GM19452 (cell line): ENCODE measurements around the gene MYO7A.

Source experiments
- ATAC-seq: cut with Tn5 transposase; IDR thresholded peaks from one replicate; pipeline ENCODE4 v1.9.1; 2021; ENCODE audit not compliant: unreplicated experiment

Gene MYO7A

DNA sequence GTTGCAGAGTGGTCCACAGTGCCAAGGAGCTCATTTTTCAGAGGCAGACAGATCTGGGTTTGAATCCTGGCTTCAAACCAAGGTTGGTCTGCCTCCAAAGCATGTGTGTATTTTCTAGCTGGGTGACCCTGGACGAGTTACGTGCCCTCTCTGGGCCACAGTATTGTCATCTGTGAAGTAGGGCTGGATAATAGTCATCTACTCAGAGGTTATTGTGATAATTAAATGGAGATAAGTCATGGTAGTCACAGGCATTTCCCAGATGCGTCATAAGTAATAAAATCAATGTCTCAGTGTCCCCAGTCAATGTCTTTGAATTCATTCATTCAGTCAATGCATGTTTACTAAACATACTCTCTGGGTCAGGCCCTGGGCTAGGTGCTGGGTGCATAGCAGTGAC is 16.8 kb upstream of the MYO7A start:
- no peak for ATAC-seq

DNA sequence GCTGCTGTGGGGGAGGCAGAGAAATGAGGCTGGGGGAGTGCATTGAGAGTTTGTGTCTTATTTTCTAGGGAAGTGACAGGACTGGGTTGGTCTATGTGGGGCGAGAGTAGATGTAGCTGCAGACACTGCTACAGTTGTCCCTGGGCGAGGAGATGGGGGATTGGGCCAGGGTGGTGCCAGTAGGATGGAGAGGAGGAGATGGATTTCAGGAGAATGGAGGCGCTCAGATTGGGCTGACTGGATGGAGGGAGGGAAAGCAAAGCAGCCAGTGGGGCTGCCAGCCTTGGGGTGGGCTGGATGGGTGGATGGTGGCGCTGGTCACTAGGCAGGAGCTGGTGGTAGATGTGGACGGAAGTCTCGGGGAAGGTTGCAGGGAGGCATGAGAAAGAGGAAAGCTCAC is 16.1 kb upstream of the MYO7A start:
- ATAC-seq = no peak

DNA sequence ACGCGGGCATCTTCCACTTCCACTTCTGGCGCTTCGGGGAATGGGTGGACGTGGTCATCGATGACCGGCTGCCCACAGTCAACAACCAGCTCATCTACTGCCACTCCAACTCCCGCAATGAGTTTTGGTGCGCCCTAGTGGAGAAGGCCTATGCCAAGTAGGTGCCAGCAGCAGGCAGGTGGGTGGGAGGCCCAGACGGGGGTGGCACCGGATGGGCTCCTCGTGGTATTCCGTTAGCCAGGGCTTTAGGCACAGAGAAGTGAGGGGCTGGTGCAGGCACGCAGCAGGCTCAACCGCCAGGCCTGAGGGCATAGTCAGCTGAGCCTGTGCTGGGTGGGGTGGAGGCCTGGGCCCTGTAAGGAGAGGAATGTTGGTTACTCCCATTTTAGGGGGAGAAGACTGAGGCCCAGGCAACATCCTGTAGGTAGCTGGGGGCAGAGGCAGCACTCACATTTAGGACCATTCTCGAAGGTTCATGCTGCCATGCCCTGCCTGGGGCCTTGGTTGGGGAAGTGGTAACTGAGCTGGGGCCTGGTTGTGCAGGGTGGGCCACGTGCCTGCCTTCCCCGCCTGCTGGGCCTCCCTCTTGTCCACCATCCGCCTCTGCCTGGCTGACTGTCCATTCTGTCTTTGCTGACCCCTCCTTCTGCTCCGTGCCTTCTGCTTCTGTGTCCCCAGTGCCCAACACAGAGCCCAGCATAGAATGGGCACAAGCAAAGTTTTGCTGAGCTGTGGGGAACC is 15.2 kb upstream of the MYO7A start:
- no peak for ATAC-seq

DNA sequence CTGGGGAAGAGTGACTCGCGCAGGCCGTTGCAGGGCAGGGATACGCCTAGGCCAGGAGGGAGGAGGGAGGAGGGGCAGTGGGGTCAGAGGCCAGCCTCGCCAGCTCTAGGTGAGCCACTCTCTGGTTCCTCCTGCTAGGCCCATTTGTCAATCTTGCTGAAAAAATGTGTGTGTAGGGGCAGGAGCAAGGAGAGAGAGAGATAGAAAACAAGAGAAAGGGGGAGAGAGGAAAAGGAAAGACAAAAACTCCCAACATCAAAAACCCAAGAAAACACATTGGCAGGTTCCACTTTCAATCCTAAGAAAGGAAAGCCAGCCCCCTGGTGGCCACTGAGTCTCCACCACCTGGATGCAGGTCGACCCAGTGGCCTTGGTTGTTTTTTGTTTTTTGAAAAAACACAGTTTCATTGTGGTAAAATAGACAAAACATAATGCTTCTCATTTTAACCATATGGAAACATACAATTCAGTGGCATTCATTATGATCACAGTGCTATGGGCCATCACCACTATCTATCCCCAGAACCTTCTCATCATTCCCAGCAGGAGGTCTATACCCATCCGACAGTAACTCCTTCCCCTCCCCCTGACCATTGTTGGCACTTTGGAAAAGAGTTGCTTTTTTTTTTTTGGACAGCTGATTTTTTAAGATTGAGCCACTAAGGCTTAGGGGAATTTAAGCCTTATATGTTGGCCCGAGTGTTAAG is 14.5 kb upstream of the MYO7A start:
- no peak for ATAC-seq

DNA sequence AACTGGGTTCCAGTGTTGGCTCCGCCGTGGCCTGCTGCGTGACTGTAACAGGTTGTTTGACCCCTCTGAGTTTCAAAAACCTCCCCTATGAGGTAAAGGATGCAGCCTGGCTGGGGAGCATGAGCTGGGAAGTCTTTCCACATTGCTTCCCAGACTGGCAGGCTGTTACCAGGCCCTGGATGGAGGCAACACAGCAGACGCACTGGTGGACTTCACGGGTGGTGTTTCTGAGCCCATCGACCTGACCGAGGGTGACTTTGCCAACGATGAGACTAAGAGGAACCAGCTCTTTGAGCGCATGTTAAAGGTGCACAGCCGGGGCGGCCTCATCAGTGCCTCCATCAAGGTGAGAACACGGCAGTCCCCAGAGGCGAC is 14.0 kb upstream of the MYO7A start:
- ATAC-seq = no peak

DNA sequence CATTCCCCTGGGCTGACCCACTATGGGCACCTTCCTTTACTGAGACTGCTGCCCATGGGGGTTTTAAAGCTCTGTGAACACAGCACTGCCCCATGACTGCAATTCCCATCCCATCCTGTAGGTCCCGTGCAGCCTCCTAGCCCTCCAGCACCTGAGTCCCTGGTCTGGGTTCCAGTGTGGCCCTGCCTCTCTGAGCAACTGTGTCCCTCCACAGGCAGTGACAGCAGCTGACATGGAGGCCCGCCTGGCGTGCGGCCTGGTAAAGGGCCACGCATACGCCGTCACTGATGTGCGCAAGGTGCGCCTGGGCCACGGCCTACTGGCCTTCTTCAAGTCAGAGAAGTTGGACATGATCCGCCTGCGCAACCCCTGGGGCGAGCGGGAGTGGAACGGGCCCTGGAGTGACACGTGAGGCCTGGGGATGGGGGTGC is 12.8 kb upstream of the MYO7A start:
- ATAC-seq = no peak

DNA sequence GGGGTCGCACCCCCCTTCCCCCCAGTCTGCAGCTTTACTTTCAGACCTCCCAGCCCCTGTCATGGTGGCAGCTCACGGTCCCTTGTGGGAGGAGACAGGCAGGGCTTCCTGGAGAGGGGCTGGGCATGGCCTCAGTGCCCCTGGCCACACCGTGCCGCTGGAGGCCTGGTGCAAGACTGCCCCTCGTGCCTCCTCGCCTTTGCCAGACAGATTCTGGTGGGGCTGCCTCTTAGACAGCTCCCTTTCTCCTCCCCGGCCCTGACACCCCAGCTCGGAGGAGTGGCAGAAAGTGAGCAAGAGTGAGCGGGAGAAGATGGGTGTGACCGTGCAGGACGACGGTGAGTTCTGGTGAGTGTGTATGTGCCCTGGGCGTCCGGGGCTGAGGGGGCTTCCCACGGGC is 12.1 kb upstream of the MYO7A start:
- no peak for ATAC-seq

DNA sequence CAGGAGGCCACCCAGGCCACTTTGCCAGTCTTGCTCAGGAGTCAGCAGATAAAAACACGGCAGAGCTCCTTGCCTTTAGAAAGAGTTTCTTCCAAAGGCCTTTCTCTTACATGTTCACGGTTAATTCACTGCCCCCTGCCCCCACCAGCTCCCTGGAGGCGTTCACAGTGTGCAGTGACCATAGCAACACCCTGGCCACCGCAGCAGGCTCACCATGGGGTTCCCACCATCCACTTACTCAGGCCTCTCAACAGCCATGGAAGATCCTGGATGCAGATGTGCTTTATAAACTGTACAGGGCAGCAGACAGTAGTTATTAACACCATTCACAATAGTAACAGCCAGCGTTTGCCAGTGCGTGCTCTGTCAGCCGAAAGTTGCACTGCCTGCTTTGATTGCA is 10.6 kb upstream of the MYO7A start:
- no peak for ATAC-seq

DNA sequence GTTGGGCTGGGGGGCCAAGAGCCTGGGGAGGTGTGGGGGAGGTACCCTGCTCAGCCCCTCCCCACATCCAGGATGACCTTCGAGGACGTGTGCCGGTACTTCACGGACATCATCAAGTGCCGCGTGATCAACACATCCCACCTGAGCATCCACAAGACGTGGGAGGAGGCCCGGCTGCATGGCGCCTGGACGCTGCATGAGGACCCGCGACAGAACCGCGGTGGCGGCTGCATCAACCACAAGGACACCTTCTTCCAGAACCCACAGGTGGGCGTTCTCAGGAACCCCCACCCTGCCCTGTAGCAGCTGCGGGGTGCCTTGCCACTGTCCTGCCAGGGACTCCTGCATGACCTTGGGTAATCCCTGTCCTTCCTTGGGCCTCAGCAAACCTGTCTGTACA is 10.0 kb upstream of the MYO7A start:
- no peak for ATAC-seq

DNA sequence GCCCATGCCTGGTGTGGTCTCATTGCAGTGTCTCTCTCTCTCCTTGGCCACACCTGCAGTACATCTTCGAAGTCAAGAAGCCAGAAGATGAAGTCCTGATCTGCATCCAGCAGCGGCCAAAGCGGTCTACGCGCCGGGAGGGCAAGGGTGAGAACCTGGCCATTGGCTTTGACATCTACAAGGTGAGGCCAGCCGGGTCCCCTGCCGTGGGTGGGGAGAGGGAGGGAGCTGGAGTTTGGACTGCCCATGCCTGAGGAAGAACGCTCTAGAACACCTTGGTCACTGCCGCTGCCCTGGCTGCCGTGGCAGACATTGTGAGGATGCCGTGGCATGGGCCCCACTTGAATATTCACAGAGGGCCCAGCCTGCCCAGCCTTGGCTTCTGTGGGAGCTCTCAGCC is 9.1 kb upstream of the MYO7A start:
- no peak for ATAC-seq

DNA sequence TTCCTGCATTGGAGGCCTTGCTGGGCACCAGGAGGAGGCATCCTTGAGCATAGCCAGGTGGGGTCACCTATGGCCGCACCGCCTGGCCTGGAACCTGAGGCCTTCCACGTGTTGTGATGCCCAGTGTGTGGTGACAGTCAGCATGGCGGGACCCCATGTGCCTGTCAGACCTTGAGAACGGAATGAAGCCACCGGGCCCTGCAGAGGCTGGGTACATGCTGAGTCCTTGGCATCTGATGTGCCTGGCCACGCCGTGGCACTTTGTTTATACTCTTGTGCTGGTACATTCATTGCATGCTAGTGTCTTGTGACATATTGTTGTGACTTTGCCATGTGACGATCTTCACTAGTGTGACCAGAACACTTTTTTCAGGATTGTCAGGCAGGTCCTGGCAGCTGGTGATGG is 8.5 kb upstream of the MYO7A start:
- ATAC-seq = no peak

DNA sequence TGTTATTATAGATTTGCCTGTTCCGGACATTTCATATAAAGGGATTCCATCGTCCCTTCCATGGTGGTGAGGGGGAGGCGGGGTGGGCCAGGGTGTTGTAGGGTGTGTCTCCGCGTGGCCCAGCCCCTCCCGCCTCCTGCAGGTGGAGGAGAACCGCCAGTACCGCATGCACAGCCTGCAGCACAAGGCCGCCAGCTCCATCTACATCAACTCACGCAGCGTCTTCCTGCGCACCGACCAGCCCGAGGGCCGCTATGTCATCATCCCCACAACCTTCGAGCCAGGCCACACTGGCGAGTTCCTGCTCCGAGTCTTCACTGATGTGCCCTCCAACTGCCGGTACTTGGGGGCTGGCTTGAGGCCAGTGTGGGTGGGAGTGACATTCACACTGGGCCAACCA is 7.5 kb upstream of the MYO7A start:
- no peak for ATAC-seq

DNA sequence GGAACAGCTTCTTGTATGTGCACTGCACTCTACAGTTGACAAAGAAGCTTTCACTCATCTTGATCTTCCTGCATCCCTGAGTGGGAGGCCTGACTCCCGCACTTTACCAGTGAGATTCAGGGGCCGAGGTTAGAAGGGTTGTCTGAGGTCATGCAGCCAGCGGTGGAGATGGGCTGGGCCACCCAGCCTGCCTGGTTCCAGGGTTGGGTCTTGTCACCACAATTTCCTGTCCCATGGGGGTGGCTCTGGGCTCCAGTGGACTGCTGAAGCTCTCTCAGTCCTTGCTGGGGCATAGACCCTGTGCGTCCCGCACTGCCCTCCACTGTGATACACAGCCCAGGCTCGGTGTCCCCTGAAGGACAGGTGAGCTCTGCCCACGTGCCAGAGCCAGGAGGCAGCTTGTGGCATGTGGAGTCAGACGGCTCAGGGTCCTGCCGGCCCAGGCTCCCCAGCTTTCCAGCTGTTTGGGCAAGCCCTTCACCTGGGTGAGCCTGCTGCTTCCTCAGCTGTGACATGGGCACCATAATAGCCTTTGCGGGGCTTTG is 6.9 kb upstream of the MYO7A start:
- ATAC-seq = no peak

DNA sequence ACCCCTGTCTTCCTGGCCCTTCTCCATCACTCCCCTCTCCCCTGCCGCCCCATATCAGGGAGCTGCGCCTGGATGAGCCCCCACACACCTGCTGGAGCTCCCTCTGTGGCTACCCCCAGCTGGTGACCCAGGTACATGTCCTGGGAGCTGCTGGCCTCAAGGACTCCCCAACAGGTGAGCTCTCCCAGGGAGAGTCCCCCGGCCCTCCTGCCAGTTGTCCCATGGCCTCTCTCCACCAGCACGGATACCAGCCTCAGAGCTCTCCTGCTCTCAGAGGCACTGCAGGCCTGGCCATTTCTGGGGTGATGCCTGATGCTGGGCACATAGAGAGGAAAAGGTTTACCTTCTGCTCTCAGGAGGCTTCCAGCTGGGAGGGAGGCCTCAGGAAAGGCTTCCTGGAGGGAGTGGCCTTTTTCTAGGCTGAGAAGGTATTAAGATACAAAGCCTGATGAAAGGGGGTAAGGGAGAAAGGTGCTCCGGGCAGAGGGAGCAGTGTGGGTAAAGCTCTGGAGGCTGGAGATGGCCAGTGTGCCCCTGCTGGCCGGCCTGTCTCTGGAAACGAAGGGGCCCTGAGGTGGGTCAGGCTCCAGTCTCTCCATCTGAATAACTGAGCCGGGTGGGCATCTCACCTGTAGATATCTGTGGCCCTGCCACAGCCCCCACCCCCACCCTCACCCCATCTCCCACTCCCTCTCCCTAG is 6.0 kb upstream of the MYO7A start:
- no peak for ATAC-seq

DNA sequence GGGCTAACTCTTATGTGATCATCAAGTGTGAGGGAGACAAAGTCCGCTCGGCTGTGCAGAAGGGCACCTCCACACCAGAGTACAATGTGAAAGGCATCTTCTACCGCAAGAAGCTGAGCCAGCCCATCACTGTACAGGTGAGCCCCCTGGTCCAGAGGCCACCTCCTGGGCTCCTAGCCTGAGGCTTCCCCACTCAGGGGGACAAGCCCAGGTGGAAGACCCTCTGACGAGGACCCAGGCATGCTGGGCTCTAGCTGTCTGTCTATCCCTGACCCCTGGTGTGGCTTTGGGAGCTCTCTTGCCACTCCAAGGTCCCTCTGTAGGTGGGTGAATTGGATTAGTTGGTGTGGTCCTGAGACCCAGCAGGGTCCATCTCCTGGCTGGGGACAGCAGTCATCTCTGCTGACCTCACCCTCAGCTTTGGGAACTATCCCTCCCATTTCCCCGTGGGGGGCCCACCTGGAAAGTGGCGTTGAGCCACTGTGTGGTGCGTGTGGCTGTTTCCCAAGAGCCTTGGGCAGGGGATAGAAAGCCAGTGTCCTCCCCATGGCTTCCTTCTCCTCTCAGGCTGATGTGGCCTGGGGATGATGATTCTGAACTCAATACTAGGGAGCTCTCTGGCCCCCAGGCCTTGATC is 5.4 kb upstream of the MYO7A start:
- ATAC-seq = no peak

DNA sequence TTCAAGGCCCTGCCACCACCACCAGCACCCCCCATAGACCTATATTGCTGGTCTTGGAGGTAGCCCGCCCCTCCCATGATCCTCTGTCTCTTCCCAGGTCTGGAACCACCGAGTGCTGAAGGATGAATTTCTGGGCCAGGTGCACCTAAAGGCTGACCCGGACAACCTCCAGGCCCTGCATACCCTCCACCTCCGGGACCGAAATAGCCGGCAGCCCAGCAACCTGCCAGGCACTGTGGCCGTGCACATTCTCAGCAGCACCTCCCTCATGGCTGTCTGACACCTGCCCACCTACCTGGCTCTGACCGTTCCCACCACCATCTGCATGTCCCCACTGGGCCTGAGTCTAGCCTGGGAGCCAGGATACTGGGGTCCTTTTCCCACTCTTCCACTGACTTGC is 4.5 kb upstream of the MYO7A start:
- ATAC-seq = no peak

DNA sequence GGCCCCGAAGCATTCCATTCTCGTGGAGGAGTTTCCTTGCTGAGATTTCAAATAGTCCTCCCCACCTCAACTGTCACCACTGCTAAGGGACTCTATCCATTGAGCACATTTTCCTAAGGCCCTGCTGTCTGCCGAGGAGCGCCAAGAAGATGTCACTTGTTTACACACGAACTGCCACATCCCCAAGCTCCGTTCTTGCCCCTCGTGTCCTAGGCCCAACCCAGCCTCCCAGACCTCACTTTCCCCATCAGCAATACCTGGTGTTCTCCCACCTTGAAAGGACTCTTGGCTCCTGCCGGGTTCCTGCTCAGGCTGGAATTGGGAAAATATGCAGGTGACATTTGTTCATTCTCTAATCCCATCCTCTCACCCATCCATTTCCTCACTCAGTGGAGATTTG is 4.0 kb upstream of the MYO7A start:
- ATAC-seq = no peak

DNA sequence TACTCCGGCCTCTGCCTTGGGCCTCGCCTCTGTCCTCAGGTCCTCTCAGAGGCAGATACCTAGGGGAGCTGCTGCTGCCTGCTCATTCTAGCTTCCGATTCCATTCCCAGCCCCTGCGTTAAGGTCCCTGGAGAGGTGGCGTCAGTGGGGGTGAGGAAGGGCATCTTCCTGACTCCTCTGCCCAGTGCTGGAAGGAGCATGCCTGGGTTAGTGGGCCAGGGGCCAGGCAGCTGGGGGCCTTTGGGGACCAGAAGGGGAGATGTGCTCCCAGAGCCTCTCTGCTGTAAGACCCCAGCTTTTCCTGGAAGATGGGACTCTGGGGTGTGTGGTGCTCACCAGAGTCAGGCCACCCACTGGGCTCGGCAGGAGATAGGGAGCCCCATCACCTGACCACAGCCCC is 3.6 kb upstream of the MYO7A start:
- no peak for ATAC-seq

DNA sequence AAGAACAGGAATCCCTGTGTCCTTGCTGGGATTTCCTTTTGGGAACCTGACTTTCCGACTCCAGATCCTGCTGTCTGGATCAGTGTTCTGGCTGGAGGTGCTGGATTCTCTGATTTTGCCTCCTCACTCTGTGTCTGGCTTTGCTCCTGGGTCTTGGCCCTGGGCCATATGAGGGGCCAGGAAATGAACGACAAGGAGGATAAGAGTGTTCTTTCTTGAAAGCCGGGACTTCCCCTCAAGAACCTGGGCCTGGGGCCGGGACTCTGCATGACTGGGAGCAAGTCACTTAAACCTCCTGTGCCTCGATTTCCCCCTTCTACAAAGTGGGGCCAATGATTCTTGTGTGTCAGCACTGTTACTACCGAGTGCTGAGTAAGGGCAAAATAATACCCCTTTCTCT is 2.9 kb upstream of the MYO7A start:
- no peak for ATAC-seq

DNA sequence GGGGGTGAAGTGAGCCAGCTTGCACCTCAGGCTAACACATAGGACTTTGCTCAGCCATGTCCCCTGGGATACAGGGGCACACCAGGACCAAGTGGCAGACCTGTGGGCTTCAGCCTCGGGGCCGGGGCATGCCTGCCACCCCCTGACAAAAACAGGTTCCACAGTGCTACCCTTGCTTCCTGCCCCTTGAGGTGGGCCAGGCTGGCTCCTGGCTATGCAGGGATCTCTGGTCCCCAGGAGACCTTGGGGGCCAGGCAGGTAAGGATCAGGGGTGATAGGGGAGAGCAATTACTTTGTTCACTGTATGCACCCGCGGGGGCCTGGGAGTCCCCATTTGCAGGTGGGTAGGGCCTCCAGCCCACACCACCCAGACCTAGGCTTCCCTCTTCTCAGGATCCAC is 2.4 kb upstream of the MYO7A start:
- ATAC-seq = no peak

DNA sequence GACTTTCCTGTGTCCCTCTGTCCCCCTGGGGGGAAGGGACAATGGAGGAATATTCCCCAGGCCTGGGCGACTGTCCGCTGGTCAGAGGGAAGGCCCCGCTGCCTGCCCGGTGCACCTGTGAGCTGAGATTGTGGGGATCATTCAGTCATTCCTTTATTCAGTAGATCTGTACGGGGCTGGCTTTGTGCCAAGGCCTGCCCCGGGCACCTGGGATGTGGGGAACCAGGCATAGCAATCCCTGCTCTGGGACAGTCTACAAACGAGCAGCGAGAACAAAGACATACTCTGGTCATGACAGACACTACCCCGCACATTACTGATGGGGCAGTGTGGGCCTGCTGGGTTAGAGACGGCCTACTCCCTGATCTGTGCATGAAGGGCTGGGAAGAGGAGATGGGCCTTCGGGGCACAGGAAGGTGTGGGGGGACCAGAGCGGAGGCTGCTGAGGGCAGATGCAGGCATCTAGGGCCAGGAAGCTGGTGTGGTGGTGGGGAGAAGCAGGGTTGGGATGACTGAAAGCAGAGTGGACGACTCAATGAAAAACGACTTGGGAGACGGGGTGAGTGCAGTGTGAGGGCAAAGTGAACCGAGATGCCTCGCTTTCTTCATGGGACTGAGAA is 1.8 kb upstream of the MYO7A start:
- no peak for ATAC-seq
